ENCODE data around the gene CXCR5.

GRCh38 chr11:118881228-118881627 lies 2.5 kb upstream of the CXCR5 start:
- TF ChIP-seq CTCF (conservative IDR thresholded peaks at IDR 0.05; ENCODE audit: low read depth, low read length) (no peak), MXI1 (IDR thresholded peaks at IDR 0.05; ENCODE audit: borderline replicate concordance, low read depth, low read length) (no peak), POLR2A (IDR thresholded peaks at IDR 0.05; ENCODE audit: low read depth, low read length) (no peak), RAD21 (IDR thresholded peaks at IDR 0.05; ENCODE audit: low read length) (no peak), SMC3 (IDR thresholded peaks at IDR 0.05; ENCODE audit: low read depth, low read length) (no peak), RFX5 (IDR thresholded peaks at IDR 0.05; ENCODE audit: low read depth, low read length) (no peak), MAFK (IDR thresholded peaks at IDR 0.05; ENCODE audit: low read depth, low read length) (no peak), BHLHE40 (IDR thresholded peaks at IDR 0.05; ENCODE audit: low read depth, low read length) (no peak), ELK1 (IDR thresholded peaks at IDR 0.05; ENCODE audit: borderline replicate concordance, low read depth, low read length) (no peak)
- TF ChIP-seq, protein P1, sequence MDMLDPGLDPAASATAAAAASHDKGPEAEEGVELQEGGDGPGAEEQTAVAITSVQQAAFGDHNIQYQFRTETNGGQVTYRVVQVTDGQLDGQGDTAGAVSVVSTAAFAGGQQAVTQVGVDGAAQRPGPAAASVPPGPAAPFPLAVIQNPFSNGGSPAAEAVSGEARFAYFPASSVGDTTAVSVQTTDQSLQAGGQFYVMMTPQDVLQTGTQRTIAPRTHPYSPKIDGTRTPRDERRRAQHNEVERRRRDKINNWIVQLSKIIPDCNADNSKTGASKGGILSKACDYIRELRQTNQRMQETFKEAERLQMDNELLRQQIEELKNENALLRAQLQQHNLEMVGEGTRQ (IDR thresholded peaks at IDR 0.05; ENCODE audit: low read depth, low read length), result no peak
